Fibroblast of the conjunctiva (primary cell): Measurements from ENCODE around the gene ISM1.

ENCODE experiments used
- DNase-seq: peaks from one replicate; pipeline ENCODE4 v3.0.0-alpha.2; 2010; ENCODE audit warnings: low read depth

The ISM1 gene

GRCh38 chr20:13348311-13349234 is 127.5 kb downstream of the ISM1 start:
- DNase-seq, result no peak

- no peak for DNase-seq
Observed at GRCh38 chr20:13349235-13349604, 128.1 kb downstream of the ISM1 start.
